Esophagus squamous epithelium (tissue), 4 donors: Measurements from ENCODE around the gene STPG1.

Experiments used
- POLR2A ChIP-seq, 4 donors: fragments of 450-650 bp; IDR thresholded peaks; one replicate each; pipeline ENCODE4 v1.6.1; 2017; ENCODE audit warnings: antibody characterized with exemption in 4 of 4, mild to moderate bottlenecking in 4 of 4, moderate library complexity in 3 of 4
- TF ChIP-seq, protein P1 (sequence below), 6 experiments: fragments of 450-650 bp in 4 of 6; fragments of 200-600 bp in 2 of 6; sonication (generic) in 2 of 6; IDR thresholded peaks; one replicate each; pipeline ENCODE4 v1.5.1; 2016 to 2019; ENCODE audit warnings: antibody characterized with exemption in 6 of 6, mild to moderate bottlenecking in 4 of 6, moderate library complexity in 4 of 6

DNA sequence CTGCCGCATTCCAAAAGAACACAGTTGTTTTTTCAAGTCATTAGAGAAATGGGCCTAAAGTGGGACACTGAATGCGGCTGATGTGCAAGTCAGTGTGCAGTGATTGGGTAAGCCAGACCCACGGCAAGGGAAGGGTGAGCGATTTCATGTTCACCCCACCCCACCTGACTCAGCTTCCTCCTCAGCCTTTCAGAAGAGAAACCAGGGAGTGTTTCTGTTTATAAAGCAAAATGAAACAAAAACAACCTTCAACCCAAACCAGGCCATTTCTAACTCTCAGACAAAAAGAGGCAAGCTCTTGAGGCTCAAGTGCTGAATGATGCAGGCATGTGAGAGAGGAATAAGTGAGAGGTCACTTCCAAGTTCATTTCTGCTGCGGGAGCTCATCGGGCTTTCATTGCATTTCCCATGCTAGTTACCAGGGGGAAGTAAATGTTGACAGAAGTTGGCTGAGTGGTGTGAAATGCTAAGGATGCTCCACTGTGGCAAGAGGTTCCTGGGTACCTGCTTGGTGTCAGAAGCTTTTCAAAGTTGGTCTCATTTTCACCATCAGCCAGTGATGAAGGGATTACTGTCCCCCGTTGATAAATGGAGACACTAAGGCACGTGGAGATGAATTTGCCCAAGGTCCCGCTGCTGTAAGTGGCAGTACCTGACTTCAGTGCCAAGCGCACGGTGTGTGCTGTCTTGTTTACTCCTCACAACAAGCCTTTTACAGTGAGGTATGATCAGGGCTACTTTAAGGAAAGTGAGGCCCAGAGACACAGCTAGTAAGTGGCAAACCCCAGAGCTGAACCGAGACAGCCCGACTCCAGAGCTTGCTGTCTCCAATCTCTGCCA lies 29.1 kb downstream of the STPG1 start:
- TF ChIP-seq, protein P1, sequence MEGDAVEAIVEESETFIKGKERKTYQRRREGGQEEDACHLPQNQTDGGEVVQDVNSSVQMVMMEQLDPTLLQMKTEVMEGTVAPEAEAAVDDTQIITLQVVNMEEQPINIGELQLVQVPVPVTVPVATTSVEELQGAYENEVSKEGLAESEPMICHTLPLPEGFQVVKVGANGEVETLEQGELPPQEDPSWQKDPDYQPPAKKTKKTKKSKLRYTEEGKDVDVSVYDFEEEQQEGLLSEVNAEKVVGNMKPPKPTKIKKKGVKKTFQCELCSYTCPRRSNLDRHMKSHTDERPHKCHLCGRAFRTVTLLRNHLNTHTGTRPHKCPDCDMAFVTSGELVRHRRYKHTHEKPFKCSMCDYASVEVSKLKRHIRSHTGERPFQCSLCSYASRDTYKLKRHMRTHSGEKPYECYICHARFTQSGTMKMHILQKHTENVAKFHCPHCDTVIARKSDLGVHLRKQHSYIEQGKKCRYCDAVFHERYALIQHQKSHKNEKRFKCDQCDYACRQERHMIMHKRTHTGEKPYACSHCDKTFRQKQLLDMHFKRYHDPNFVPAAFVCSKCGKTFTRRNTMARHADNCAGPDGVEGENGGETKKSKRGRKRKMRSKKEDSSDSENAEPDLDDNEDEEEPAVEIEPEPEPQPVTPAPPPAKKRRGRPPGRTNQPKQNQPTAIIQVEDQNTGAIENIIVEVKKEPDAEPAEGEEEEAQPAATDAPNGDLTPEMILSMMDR (IDR thresholded peaks at IDR 0.05), result no peak
- TF ChIP-seq POLR2A (IDR thresholded peaks at IDR 0.05), result no peak
